NOMO-1 (cell line): ENCODE measurements around the gene ADSS1.
A peak's percentile ranks its signal among the peaks of the same experiment; 100 is the strongest.

Source experiments
- DNase-seq, 2 experiments: peaks; one replicate each; lab custom pipeline; 2025; ENCODE audit not compliant: unreplicated experiment in 2 of 2; lab: John Stamatoyannopoulos, UW

Gene ADSS1

DNA sequence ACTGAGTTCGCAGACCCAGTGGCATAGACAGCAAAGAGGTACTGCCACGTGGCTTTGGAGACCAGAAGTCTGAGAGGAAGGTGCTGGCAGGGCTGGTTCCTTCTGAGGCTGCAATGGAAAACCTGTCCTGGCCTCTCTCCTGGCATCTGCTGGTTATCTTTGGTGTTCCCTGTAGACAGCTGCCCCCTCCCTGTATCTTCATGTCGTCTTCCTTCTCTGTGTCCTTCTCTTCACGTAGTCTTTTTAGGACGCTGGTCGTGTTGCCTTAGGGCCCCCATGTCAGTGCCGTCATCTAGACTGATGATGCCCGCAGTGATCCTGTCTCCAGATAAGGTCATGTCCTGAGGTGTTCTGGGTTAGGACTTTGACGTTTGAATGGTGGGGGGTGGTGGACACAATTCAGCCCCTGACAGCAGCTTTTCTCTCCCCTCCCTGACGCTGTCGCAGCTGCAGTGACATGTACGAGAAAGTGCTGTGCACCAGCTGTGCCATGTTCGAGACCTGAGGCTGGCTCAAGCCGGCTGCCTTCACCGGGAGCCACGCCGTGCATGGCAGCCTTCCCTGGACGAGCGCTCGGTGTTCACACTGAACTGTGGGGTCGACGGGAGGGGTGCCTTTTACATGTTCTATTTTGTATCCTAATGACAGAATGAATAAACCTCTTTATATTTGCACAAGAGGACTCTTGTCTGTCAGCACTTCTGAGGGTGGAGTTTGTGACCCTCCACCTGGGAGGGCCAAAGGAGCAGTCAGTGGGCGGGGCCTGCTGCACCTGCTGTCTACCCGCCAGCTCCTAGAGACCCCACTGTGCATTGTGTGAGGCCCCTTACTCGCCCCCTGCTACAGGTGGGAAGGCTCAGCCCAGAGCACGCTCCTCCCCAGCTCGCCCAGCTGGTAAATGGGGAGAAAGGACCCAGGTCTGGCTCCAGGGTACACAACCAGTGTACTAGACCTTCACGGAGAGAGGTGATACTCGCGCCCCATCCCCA is 35.2 kb downstream of the ADSS1 start:
- no peak for DNase-seq

DNA sequence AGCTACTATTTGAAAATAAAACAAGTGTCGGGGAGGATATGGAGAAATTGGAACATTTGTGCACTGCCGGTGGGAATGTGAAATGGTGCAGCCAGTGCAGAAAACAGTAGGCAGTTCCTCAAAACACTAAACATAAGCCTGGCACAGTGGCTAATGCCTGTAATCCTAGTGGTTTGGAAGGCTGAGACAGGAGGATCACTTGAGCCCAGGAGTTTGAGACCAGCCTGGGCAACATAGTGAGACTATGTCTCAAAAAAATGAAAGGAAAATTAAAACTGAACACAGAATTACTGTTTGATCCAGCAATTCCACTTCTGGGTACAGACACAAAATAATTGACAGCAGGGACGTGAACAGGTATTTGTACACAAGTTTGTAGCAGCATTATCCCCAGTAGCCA is 41.5 kb downstream of the ADSS1 start:
- no peak for DNase-seq

- DNase-seq: no peak
These were observed 42.3 kb downstream of the ADSS1 start for GRCh38 chr14:104766256-104766862.

DNA sequence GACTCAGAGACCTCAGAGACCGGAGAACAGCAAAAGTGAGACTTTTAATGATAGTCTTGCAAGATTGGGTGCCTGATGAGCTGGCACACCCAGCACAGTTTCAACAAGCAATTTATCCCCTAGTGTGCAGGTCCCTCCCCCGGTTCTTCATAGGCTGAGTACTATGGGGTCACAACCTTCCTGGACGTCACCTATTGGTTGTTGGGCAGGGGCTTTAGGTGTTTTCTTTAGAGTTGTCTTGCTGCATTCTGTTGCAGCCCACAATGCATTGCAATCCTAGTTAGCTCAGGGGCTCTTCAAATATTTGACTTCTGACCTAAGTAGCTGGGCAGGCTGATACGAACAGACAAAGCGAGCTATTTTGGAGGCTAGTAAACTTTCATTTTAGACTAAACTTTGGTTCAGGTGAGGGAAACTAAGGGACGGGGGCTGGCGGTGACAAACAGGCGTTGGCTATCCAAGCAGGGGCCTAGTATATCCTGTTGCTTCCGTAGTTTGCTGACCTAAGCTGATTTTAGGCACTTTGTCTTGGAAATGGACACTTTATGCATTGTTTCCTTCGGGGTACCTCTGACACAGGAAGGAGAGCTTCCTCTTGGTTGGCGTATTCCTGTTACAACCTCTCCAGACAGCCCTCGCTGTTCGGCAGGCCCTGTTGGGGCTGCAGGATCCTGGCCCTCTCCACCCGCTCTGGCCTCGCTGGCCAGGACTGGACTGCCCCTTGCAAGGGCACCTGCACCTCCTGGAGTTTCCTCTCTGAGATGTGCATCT is 43.0 kb downstream of the ADSS1 start:
- DNase-seq: no peak

DNA sequence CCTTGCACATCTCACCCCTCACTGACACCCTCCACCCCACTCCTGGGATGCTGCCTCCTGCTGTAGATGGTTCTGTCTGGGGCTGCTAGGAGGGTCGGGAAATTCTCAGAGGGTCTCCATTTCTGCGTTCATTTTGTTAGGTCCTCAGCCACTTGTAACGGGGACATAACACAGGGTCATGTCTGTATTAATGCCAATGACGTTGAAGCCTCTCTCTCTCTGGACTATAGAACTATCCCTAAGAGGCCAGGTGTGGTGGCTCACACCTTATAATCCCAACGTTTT is 43.5 kb downstream of the ADSS1 start:
- no peak for DNase-seq

DNA sequence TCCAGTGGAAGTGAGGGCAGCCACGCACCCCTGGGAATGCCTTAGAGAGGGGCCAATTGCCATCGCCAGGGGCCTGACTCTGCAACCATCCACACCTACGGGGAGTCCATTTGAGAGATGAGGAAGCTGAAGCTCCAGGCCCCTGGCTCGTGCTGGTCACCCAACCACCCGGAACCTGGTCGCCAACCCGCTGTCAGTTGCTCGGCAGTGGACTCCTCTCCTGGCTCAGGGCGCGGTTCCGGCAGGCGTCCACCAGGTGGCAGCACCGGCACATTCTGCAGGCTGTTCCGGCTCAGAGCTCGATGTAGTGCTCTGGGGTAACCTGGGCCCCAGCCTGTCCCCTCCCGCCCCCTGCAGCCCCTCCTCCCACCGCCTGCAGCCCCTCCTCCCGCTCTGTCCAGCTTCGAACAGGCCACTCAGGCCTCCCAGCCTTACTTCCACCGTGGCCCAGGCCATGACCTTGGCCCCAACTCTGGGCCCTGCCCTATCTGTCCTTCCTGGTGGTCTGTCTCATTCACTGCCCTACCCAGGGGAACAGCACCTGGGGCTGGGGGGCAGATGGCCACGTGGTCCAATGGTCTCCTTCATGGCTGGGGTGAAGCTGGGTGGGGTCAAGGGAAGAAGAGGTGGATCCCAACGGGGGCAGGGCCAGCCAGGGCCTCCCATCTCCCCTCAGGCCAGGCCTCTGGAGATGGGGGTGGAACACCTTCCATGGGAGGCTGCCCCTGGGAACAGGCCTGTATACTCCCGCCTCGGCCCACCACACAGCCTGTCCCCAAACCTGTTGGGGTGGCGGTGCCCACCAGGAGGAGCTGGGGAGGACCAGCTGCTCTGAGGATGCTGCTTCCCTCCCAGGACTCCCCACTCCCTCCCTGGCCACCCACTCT is 44.7 kb downstream of the ADSS1 start:
- DNase-seq: peak; percentile 58 to 61

- no peak for DNase-seq
These were observed 45.5 kb downstream of the ADSS1 start for GRCh38 chr14:104769324-104770071.

DNA sequence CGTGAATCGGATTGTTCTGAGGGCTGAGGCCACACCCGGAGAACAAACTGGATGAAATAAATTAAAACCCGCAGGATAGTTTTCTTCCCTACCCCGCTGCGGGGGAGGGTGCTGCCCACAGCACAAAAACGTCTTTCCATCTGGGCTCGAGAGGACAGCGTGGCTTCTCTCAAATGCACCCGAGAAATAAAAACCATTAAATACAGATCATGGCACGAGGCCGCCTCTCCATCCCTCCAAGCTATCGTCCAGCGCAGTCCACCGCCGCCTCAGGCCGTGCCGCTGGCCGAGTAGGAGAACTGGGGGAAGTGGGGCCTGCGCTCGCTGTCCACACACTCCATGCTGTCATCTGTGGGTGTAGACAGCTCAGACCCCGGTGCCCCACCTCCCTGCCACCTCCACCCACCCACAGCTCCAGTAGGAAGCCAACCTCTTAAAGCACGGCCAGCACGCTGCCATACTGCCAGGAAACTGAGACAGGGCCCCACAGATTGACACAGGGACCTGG is 46.1 kb downstream of the ADSS1 start:
- no peak for DNase-seq

DNA sequence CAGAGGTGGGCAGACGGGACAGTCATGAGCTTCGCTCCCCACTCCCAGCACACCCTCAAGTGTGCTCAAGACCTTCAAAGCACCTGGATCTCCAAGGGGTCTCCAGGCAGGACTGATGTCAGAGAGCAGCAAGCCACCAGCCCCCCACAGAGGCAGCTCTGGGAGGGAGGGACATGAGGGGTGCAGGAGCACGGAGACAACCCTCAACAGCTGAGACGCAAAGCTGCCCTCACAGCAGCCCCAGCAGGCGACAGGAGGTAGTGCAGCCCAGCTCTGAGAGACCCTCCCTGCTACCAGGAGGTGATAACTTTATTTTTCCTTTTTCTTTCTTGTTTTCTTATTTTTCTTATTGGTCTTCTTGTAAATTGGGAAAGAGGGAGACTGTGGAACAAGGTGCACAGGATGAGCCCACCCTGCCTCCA is 46.8 kb downstream of the ADSS1 start:
- no peak for DNase-seq

DNA sequence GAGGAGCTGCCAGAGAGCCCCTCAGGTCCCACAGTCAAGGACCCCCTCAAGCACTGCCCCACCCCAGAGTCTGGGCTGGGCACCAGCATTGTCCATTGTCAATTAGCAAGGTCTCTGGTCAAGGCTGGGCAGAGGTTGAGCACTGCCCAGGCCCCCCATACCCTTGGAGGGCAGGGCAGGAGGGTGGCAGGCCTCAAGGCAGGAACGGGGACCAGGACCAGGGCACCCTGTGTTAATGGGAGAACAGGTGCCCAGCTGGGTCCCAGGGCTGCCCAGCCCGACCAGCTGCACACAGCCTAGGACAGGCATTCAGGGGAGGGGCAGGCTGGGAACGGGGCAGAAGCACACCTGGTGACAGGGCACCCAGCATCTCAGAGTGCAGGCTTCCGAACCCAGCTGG is 47.3 kb downstream of the ADSS1 start:
- DNase-seq: no peak

DNA sequence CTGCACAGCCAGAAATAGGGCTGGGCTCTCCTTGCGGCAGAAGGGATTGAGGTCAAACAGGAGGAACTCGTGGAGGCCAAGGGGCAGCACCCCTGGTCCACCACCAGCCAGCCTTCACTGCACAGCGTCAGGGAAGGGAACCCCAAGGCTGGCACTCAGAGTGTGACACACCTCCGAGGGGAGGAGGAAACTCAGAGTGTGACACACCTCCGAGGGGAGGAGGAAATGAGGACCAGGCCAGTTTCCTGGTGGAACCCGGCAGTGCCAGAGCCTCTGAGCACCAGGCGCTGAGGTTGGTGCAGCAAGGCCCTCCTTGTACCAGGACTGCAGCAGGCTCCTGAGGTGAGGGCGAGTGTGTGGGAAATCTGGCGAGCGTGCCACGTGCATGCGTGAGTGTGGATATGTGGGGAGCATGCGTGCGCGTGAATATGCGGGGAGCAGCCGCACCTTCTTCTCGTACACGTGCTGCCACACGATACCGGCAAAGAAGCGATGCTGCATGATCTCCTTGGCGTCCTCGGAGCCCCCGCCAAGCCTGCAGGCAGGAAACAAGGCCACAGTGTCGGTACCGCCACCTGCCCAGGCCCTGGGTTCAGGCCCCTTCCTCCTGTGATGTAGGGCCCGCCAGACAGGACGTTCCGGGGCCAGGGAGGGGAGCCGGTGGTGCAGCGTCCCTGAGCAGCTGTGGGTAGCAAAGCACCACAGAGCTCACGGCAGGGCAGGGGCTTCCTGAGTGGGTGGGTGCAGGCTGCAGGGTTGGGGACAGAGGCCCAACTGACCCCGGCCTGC is 48.1 kb downstream of the ADSS1 start:
- no peak for DNase-seq

GRCh38 chr14:104772707-104773504 is 48.9 kb downstream of the ADSS1 start:
- DNase-seq: no peak

- no peak for DNase-seq
These were observed 49.8 kb downstream of the ADSS1 start for GRCh38 chr14:104773505-104774452.

DNA sequence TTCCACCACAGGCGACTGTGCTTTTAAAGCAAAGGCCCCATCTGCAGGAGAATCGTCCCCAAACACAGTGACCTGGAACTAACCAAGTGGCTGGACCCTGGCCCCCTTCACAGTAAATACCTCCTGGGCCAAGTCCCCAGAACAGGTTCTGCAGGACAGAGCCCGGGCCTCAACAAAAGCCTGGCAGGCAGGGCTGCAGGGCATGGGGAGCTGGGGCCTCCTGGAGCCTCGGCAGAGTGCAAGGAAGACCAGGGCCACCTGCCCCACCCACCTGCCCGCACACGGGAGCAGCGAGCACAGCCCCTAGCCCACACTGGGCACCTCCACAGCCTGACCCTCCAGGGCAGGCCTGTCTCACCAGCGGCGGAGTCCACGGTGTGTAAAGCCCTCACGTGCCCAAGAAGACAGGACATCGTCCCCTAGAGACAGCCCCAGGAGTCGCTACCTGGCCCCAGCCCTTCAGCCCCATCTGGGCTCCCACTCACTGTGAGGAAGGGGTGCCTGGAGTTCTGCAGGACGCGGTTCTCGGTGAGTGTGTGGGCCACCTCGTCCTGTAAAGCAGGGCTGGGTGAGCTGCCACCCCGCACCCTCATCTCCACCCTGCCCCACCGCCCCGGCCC is 50.5 kb downstream of the ADSS1 start:
- no peak for DNase-seq

DNA sequence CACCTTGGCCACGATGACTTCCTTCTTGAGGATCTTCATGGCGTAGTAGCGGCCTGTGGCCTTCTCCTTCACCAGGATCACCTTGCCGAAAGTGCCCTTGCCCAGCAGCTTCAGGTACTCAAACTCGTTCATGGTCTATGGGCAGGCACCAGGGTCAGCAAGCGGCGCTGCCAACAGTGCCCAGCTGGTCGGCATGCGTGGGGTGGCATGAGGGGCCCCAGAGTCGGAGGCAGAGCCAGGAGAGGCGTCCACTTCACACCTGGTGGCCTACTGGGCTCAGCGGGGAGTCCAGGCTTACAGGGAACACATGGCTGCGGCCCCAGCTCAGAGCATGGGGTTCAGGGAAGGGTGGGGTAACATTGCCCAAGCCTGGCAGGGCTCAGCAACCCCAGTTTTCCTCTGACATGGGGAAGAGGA is 51.1 kb downstream of the ADSS1 start:
- no peak for DNase-seq

DNA sequence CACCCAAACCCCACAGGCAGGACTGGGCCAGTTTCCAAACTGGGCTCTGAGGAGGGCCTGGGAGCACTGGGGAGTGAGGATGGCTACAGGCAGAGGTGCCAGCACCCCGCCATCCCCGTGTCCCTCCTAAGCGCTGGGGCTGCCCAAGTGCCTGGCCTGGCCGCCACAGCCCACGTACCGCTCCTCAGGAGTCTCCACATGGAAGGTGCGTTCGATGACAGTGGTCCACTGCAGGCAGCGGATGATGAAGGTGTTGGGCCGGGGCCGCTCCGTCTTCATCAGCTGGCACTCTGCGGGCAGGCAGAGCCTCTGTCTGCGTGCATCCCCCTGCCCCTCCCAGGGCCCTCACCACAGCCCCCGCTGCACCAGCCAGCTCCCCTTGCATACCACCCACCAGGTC is 52.5 kb downstream of the ADSS1 start:
- DNase-seq: no peak
